HL-60/S4 treated with phorbol 12-myristate 13-acetate at 8.2 ng/mL for 4 days and 3 days (cell line): Measurements from ENCODE around the gene GOLGA6L2.
"Not testable (repeated sequence)": the region's sequence is repeated elsewhere in the genome, so short reads cannot be mapped to it uniquely, and the experiment has no call there.

Experiments used
- in situ Hi-C: fragments of 300-500 bp; cut with MboI; formaldehyde crosslinking; loops from 2 replicates; pipeline ENCODE4 v1.15.0; 2022; ENCODE audit warnings: low sequenced_read_pairs

The GOLGA6L2 gene

GRCh38 chr15:23447107-23447500 is at the start of gene GOLGA6L2:
Gene GOLGA6L2, minus strand, starts transcription at chr15:23447243. Its CDS starts 62 bp downstream, at chr15:23447181.
- in situ Hi-C loops, result no loop called here

GRCh38 chr15:23484870-23485269 is 37.8 kb upstream of the GOLGA6L2 start:
- in situ Hi-C loops, result no loop called here

GRCh38 chr15:23483821-23484299 is 36.8 kb upstream of the GOLGA6L2 start:
- in situ Hi-C loops, result no loop called here

GRCh38 chr15:23482764-23483489 is 35.9 kb upstream of the GOLGA6L2 start:
- in situ Hi-C loops, result no loop called here

- in situ Hi-C loops, result no loop called here
These were observed 35.2 kb upstream of the GOLGA6L2 start for GRCh38 chr15:23482228-23482627.

GRCh38 chr15:23477920-23478319 is 30.9 kb upstream of the GOLGA6L2 start:
- in situ Hi-C loops, result no loop called here

- in situ Hi-C loops, result no loop called here
These were observed 25.6 kb upstream of the GOLGA6L2 start for GRCh38 chr15:23472678-23473077.

GRCh38 chr15:23472033-23472432 is 25.0 kb upstream of the GOLGA6L2 start:
- in situ Hi-C loops, result no loop called here

GRCh38 chr15:23467110-23467600 is 20.1 kb upstream of the GOLGA6L2 start:
- in situ Hi-C loops, result no loop called here

GRCh38 chr15:23457890-23458289 is 10.8 kb upstream of the GOLGA6L2 start:
- in situ Hi-C loops, result no loop called here

- in situ Hi-C loops, result no loop called here
These were observed 582 bp downstream of the GOLGA6L2 start for GRCh38 chr15:23446215-23447106.

- in situ Hi-C loops, result no loop called here
These were observed 2.8 kb downstream of the GOLGA6L2 start for GRCh38 chr15:23444269-23444668.

- in situ Hi-C loops, result no loop called here
These were observed 5.8 kb downstream of the GOLGA6L2 start for GRCh38 chr15:23441204-23441603.

GRCh38 chr15:23440596-23440995 is 6.4 kb downstream of the GOLGA6L2 start:
- in situ Hi-C loops, result no loop called here

GRCh38 chr15:23439513-23439912 is 7.5 kb downstream of the GOLGA6L2 start:
- in situ Hi-C loops, result no loop called here

- in situ Hi-C loops, result no loop called here
These were observed 8.1 kb downstream of the GOLGA6L2 start for GRCh38 chr15:23438816-23439466.

- in situ Hi-C loops, result no loop called here
These were observed 9.4 kb downstream of the GOLGA6L2 start for GRCh38 chr15:23437673-23438072.

GRCh38 chr15:23437146-23437545 is 9.9 kb downstream of the GOLGA6L2 start:
- in situ Hi-C loops, result no loop called here

GRCh38 chr15:23436421-23436820 is 10.6 kb downstream of the GOLGA6L2 start:
- in situ Hi-C loops, result no loop called here

GRCh38 chr15:23434699-23435098 is 12.3 kb downstream of the GOLGA6L2 start:
- in situ Hi-C loops, result not testable (repeated sequence)

GRCh38 chr15:23425327-23425726 is 21.7 kb downstream of the GOLGA6L2 start:
- in situ Hi-C loops, result not testable (repeated sequence)
